ENCODE results near the gene KRTAP5-7.

DNA sequence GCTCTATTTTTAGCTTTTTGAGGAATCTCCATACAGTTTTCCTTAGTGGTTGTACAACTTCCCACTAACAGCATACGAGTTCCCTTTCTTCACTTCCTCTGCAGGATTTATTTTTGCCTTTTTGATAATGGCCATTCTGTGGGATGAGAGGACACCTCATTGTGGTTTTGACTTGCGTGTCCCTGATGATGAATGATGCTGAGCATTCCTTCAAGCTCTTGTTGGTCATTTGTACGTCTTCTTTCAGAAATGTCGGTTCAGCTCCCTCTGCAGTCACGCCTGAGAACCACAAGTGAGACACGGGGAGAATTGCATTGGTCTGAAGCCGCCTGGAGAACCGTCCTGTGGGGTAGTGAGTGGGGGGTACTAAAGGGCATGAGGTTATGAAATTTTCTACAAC lies 36.3 kb downstream of the KRTAP5-7 start:
- TF ChIP-seq POLR2AphosphoS5 (IDR thresholded peaks at IDR 0.05), result no peak
- TF ChIP-seq POLR2A (IDR thresholded peaks at IDR 0.05; ENCODE audit: low read depth), result no peak

Measured in esophagus muscularis mucosa (tissue), 2 donors.